Measurements from ENCODE around the gene PLXNB1. TPM values are rescaled to one million over a fixed set of nuclear protein-coding genes. Genes with fewer than 3 reads are reported as not detected.

PLXNB1 gene
- total RNA-seq, 1 experiment from 2014 or later: 35.6 TPM

DNA sequence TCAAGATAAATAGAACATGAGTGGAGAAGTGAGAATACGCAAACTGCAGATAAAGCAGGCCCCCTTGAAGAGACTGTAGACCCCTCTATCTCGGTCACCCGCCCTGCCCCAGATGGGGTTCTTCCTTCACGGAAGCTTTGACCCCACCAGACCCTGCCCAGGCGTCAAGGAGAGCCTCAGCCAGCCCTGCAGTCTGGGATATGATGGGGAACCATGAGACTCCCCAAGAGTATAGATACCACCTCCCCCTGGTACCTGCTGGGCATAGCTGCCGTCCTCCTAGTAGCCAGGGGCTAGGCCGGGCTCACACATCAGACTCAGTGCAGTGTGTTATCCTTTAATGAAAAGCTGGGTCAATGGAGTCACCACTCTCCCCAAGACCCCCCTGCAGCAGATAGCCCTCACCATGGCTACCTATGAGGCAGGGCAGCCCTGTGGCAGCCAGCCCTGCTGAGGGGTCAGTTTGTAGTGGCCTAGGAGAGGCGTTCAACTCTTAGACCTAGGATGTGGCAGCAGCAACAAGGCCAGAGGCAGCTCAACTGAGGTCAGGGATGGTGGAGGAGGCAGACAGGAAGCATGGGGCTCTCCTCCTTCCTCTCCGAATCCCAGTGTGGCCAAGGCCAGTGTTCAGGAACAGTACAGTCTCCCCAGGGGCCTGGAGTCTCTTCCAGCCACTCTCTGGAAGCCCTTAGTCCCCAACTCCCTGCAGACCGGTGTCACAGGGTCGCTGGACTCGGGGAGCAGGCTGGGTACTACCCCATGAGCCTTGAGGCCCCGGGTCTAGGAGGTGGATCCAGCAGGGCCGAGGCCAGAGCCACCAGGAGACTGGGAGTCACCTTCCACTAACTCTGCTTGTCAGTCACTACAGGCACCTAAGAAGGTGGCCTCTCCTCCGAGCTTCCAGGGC lies 26.1 kb downstream of the PLXNB1 start:
- DNase-seq (ENCODE audit: low read depth, low spot score): no peak

More for the DNA sequence above, 26.1 kb downstream of the PLXNB1 start:
- no peak overlapping the region for H3K4me2 ChIP-seq (ENCODE audit: low read length)
- intact Hi-C loops (cut with micrococcal nuclease): no loop called here
- POLR2A ChIA-PET: interaction anchor here (0.6 kb wide), 1 partner anchor 605 kb away, joined by 3 read pairs; no protein-coding TSS in a partner anchor
- H4K20me1 ChIP-seq (ENCODE audit: insufficient read depth): no peaks in the 10 kb centered on the region
- no peaks in the 10 kb centered on the region for H3K9me2 ChIP-seq (ENCODE audit: insufficient read depth)
- H3K9ac ChIP-seq (ENCODE audit: low read length): no peak overlapping the region
- TF ChIP-seq SRF (IDR thresholded peaks at IDR 0.05; ENCODE audit: low read depth) (no peak), FOSL1 (IDR thresholded peaks at IDR 0.05; ENCODE audit: low read depth) (no peak), SIN3A (IDR thresholded peaks at IDR 0.05; ENCODE audit: low read depth) (no peak)
- TF ChIP-seq, protein P1, sequence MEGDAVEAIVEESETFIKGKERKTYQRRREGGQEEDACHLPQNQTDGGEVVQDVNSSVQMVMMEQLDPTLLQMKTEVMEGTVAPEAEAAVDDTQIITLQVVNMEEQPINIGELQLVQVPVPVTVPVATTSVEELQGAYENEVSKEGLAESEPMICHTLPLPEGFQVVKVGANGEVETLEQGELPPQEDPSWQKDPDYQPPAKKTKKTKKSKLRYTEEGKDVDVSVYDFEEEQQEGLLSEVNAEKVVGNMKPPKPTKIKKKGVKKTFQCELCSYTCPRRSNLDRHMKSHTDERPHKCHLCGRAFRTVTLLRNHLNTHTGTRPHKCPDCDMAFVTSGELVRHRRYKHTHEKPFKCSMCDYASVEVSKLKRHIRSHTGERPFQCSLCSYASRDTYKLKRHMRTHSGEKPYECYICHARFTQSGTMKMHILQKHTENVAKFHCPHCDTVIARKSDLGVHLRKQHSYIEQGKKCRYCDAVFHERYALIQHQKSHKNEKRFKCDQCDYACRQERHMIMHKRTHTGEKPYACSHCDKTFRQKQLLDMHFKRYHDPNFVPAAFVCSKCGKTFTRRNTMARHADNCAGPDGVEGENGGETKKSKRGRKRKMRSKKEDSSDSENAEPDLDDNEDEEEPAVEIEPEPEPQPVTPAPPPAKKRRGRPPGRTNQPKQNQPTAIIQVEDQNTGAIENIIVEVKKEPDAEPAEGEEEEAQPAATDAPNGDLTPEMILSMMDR (IDR thresholded peaks at IDR 0.05 in 2 of 3, conservative IDR thresholded peaks at IDR 0.05 in 1 of 3; ENCODE audit: borderline replicate concordance in 1 of 3, insufficient read depth in 1 of 3, low read depth in 2 of 3, low read length in 2 of 3): no peak
- RAD21 ChIA-PET (ENCODE audit: low non-redundant PET in 1 of 2, low total read pairs in 2 of 2, uncharacterized antibody in 2 of 2, unreplicated experiment in 2 of 2): interaction anchor here in 1 of 2 experiments (1.4 kb wide), 1 partner anchor 32 kb away, joined by 3 read pairs; no protein-coding TSS in a partner anchor
- peaks cover 0 to 2% of the 10 kb centered on the region in 2 experiments; a peak in 2 of 4 replicates for H3K36me3 ChIP-seq (ENCODE audit: control insufficient read depth in 1 of 2, insufficient read depth in 2 of 2, low read length in 2 of 2)
- H2AFZ ChIP-seq (ENCODE audit: low read depth, low read length, poor library complexity, severe bottlenecking): no peak overlapping the region
- H3K27me3 ChIP-seq (ENCODE audit: insufficient read depth, low read length): no peaks in the 10 kb centered on the region
- CTCF ChIA-PET: interaction anchor here (8.0 kb wide), 1 partner anchor 31 kb away, joined by 386 read pairs; no protein-coding TSS in a partner anchor
- no peak overlapping the region for H3K27ac ChIP-seq (ENCODE audit: low read depth, low read length)
- H3K9me3 ChIP-seq (ENCODE audit: control insufficient read depth in 1 of 2, insufficient read depth in 1 of 2, low read depth in 1 of 2, low read length in 2 of 2): no peaks in the 10 kb centered on the region
- H3K4me3 ChIP-seq (replicated peaks in 1 of 2; ENCODE audit: low read depth in 1 of 2, low read length in 2 of 2): no peak overlapping the region
- peaks cover 14 to 39% of the 10 kb centered on the region in 2 experiments for H3K4me1 ChIP-seq (ENCODE audit: control insufficient read depth in 1 of 2, insufficient read depth in 2 of 2, low read length in 2 of 2)
- H3K79me2 ChIP-seq (ENCODE audit: insufficient read depth, low read length): no peaks in the 10 kb centered on the region
- ATAC-seq: no peak
- BruUV-seq (replicated peaks): no TSS peak
